AG10803 (cell line): ENCODE results near the gene LRRC46.
A peak's percentile ranks its signal among the peaks of the same experiment; 100 is the strongest.

ENCODE experiments used
- DNase-seq: peaks from one replicate; pipeline ENCODE4 v3.0.0; 2010; ENCODE audit warnings: low read depth
- H3K4me3 ChIP-seq: 2 replicates; pipeline ENCODE4 v1.5.1; 2011; ENCODE audit warnings: mild to moderate bottlenecking, low read length, control low read depth
- CTCF ChIP-seq: conservative IDR thresholded peaks from 2 replicates; pipeline ENCODE4 v1.5.1; 2011; ENCODE audit warnings: mild to moderate bottlenecking, low read length, control low read depth, inconsistent platforms

Gene LRRC46

DNA sequence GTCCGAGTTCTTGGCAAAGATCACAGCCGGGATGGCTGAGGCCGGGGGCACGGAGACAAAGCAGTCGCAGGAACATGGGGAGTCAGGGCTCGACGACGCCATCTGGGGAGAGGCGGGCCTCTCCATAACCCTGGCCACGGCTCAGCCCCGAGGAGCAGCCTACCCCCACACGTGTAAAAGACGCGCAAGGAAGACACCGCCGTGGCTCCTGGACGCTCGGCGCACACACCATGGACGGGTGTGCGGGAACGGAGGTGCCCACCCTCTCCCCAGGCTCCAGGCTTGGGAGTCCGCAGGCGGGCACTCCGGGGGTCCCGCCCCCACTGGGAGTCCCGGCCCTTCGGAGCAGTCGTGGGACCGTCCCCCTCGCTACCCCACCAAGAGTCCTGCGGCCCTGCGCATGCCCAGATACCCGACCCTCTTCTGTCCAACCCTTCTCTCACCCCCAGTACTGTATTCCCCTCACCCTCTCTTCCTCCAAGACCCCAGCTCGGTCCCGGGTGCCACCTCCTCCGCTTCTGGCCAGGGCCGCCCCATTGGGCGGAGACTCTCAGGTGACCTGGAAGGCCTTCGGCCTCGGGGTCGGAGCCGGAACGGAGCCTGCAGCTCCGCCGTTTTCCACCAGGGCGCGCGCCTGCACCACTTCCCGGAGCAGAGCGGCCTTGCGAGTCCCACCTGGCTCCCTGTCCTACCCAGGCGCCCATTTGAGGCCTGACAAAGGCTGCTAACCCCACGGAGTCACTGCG, 9.4 kb downstream of the LRRC46 start, which contains the start of gene SCRN2:
Gene SCRN2, minus strand, starts transcription at position 532 of the 746 bp plus-strand sequence. Its CDS starts 430 bp downstream, at position 102.
- TF ChIP-seq CTCF = peak; percentile 84
- DNase-seq = peak; percentile 78

GRCh38 chr17:47841488-47842291, 10.2 kb downstream of the LRRC46 start:
- DNase-seq = no peak
- TF ChIP-seq CTCF = no peak
- peak overlapping the region; percentile 93 for H3K4me3 ChIP-seq

More for the DNA sequence above, 9.4 kb downstream of the LRRC46 start, which contains the start of gene SCRN2:
- H3K4me3 ChIP-seq = peak within 1 kb of the TSS; percentile 93

GRCh38 chr17:47843391-47843730, 11.9 kb downstream of the LRRC46 start:
- TF ChIP-seq CTCF = no peak
- DNase-seq = no peak
- H3K4me3 ChIP-seq = no peak overlapping the region

- H3K4me3 ChIP-seq = no peak overlapping the region
- no peak for TF ChIP-seq CTCF
- no peak for DNase-seq
Measured at GRCh38 chr17:47844227-47844626, 12.8 kb downstream of the LRRC46 start.

GRCh38 chr17:47844814-47845715, 13.6 kb downstream of the LRRC46 start:
- TF ChIP-seq CTCF = peak; percentile 56
- H3K4me3 ChIP-seq = no peak overlapping the region
- peak; percentile 38 for DNase-seq

DNA sequence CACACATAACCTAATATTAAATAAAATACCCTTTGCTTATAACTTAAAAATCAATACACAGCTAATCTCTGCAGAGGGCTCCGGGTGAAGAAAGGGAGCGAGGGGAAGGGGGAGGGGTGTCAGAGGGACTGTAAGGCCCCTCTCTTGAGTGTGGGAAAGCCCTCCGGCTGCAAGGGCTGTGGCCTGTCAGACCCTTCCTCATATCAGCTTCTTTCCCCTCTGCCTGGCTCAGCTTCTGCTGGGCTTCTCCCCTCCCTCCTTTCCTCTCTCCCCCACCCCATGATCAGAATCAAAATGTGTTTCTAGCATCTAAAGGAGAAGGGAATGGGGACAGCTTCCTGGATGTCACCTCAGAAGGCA, 14.2 kb downstream of the LRRC46 start:
- H3K4me3 ChIP-seq = no peak overlapping the region
- no peak for TF ChIP-seq CTCF
- no peak for DNase-seq
